Psoas muscle (tissue), 8 donors: Measurements from ENCODE around the gene CLEC4A. TPM values are rescaled to one million over a fixed set of nuclear protein-coding genes. Genes with fewer than 3 reads are reported as not detected.

Source experiments
- ATAC-seq, 4 donors: fragments of 200-7000 bp; cut with Tn5 transposase; one replicate each; pipeline ENCODE4 v1.9.1; 2020; ENCODE audit warnings: moderate library complexity in 3 of 4, mild to moderate bottlenecking in 2 of 4
- DNase-seq, 2 donors: peaks; one replicate each; pipeline ENCODE4 v3.0.0-alpha.2; 2020
- H3K27ac ChIP-seq: fragments of 200-600 bp; one replicate; pipeline ENCODE4 v1.8.0; 2022
- H3K27me3 ChIP-seq, 3 donors: fragments of 200-600 bp in 1 of 3; one replicate each; pipeline versions ENCODE4 v1.6.1 to v1.8.0; 2013 to 2022; ENCODE audit warnings: low read length in 2 of 3, mild to moderate bottlenecking in 2 of 3, moderate library complexity in 1 of 3; ENCODE audit not compliant: insufficient read depth in 3 of 3
- H3K36me3 ChIP-seq, 2 donors: fragments of 200-600 bp in 1 of 2; one replicate each; pipeline versions ENCODE4 v1.6.1 to v1.8.0; 2013 to 2022; ENCODE audit warnings: low read depth in 1 of 2, mild to moderate bottlenecking in 1 of 2, moderate library complexity in 1 of 2; ENCODE audit not compliant: insufficient read depth in 1 of 2
- H3K4me1 ChIP-seq: fragments of 200-600 bp; one replicate; pipeline ENCODE4 v1.8.0; 2022
- H3K4me3 ChIP-seq: fragments of 200-600 bp; one replicate; pipeline ENCODE4 v1.8.0; 2022; ENCODE audit warnings: mild to moderate bottlenecking
- H3K9me3 ChIP-seq: fragments of 200-600 bp; one replicate; pipeline ENCODE4 v1.8.0; 2022
- WGBS, 3 donors: extraction: QIAGEN DNeasy Blood & Tissue Kit; methylation state at CpG; one replicate each; pipeline versions ENCODE4 v1.1.6 to v1.1.7; 2013; 5-methylcytosine and 5-hydroxymethylcytosine counted together
- intact Hi-C, 2 donors: fragments of 100-400 bp; cut with DNase I; formaldehyde crosslinking; loops; one replicate each; pipeline versions ENCODE4 v1.11.0 to v1.14.2; 2022
- long read RNA-seq, 2 donors: library from polyadenylated mRNA; unstranded; transcript quantifications; one replicate each; pipeline ENCODE4 v2.0.0, GENCODE V29; 2021
- polyA plus RNA-seq, 3 donors: library from polyadenylated mRNA; stranded (reverse); fragments of 200-250 nt; gene quantifications; one replicate each; pipeline ENCODE4 v1.2.3, GENCODE V29; 2013
- total RNA-seq, 4 donors: library from RNA; stranded (reverse); fragmentation: NEBNext Ultra II Directional in 2 of 4; extraction: Animal tissue kit (Norgen Biotek cat#: 25700) in 2 of 4; gene quantifications; one replicate each; pipeline versions ENCODE4 v1.2.1 to v1.2.4, GENCODE V29; 2021 to 2023
- TF ChIP-seq, protein P1 (sequence below): fragments of 200-600 bp; IDR thresholded peaks from one replicate; pipeline ENCODE4 v1.8.0; 2022; ENCODE audit warnings: antibody characterized with exemption
- donor health status: healthy with polysubstance abuse.
- donor health status: DM: no; HTN: no; CAD: no; lungs with moderate emphysema.
- donor health status: Bipolar disorder and iron deficiency.
- donor health status: healthy.
- donor health status: DM: yes; HTN: yes; CAD: no.
- donor health status: DM: no; HTN: no; CAD: no.
- donor health status: DM: no; HTN: no; CAD: no.
- donor health status: DM: yes; HTN: yes; CAD: no.

The CLEC4A gene
- total RNA-seq (under 1 TPM in 2 of 4 donors, not detected in 2; 0.67 to 0.68 TPM), polyA plus RNA-seq (under 1 TPM in 2 of 3 donors, not detected in 1; 0.35 to 0.51 TPM)
- long read RNA-seq, donor 1: 0 reads
- long read RNA-seq, donor 2: 0 reads

DNA sequence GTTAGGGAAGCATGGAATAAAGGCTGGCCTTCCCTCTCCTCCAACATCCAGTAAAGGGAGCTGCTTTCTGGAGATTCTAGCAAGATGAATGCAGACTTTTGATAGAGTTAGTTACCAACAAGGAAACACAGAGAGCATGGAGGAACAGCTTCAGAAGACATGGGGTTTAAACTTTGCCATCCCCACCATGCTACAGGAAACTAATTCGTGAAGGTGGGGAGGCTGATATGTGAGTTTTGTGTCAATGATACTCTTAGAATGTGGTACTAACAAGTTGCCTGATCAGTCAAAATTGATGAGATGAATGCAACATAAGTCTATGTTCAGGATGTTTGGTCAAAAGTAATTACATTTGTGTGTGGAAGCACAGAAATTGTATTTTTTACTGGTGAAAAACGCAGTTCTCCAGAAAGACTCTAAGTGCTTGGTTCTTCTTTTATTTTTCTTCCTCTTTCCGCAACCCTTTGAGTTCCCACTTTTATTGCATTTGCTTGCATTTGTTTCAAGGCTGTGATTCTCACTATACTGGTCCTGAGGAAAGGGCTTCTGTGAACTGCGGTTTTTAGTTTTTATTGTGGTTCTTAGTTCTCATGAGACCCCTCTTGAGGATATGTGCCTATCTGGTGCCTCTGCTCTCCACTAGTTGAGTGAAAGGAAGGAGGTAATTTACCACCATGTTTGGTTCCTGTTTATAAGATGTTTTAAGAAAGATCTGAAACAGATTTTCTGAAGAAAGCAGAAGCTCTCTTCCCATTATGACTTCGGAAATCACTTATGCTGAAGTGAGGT is at the start of gene CLEC4A:
CLEC4A (plus strand) TSS at position 494 of the 789 bp plus-strand sequence; CDS start at position 756, 262 bp downstream.
- H3K4me3 ChIP-seq: peak within 1 kb of the TSS; percentile 22
- intact Hi-C loops: no loop called here
- no peak for DNase-seq

DNA sequence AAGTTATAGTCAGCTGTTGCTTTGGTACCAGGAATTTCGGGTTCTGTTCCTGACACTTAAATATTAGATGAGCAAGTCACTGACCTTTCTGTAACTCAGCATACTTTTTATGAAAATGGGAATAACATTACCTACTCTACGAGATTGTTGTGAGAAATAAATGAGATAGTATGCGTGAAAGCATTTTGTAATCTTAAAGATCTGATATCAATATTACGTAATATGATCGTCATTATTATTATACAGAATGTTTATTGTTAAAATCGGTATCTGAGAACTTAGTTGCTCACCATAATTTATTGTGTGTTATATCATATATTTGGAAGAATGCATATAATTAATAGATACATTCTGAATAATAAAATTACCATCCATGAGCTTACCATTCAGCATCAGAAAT is 47.5 kb upstream of the CLEC4A start:
- Histone ChIP-seq H3K4me3 (no peak overlapping the region), H3K36me3 (no peaks in the 10 kb centered on the region), H3K9me3 (no peaks in the 10 kb centered on the region), H3K27me3 (no peaks in the 10 kb centered on the region), H3K4me1 (peaks cover 8% of the 10 kb centered on the region), H3K27ac (no peak overlapping the region)
- DNase-seq (no peak), ATAC-seq (no peak)
- TF ChIP-seq, protein P1, sequence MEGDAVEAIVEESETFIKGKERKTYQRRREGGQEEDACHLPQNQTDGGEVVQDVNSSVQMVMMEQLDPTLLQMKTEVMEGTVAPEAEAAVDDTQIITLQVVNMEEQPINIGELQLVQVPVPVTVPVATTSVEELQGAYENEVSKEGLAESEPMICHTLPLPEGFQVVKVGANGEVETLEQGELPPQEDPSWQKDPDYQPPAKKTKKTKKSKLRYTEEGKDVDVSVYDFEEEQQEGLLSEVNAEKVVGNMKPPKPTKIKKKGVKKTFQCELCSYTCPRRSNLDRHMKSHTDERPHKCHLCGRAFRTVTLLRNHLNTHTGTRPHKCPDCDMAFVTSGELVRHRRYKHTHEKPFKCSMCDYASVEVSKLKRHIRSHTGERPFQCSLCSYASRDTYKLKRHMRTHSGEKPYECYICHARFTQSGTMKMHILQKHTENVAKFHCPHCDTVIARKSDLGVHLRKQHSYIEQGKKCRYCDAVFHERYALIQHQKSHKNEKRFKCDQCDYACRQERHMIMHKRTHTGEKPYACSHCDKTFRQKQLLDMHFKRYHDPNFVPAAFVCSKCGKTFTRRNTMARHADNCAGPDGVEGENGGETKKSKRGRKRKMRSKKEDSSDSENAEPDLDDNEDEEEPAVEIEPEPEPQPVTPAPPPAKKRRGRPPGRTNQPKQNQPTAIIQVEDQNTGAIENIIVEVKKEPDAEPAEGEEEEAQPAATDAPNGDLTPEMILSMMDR: no peak
- 83 to 87% (median 84%) methylated on average over 6 of the region's 6 CpGs for WGBS, 3 donors
- intact Hi-C loops: no loop called here

More for the DNA sequence above, at the start of gene CLEC4A:
- TF ChIP-seq, protein P1: no peak
- peaks cover 0 to 4% of the 10 kb centered on the region in 2 donors for H3K36me3 ChIP-seq
- H3K9me3 ChIP-seq: no peaks in the 10 kb centered on the region
- WGBS, 3 donors: 83 to 84% (median 84%) methylated on average over 5 of the region's 5 CpGs
- no peak for ATAC-seq
- H3K27ac ChIP-seq: no peak within 1 kb of the TSS
- no peaks in the 10 kb centered on the region for H3K4me1 ChIP-seq
- H3K27me3 ChIP-seq: no peaks in the 10 kb centered on the region

DNA sequence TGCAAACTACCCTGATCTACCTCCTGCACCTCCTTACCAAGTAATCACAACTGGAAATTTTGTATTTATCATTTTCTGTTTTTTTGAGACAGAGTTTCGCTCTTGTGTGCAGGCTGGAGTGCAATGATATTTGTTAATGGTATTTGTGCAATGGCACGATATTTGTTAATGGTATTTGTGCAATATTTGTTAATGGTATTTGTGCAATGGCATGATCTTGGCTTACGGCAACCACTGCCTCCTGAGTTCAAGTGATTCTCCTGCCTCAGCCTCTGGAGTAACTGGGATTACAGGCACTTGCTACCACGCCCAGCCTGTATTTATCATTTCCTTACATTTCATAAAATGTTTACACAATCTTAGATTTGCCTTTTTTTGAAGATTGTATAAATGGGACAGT is 47.1 kb upstream of the CLEC4A start:
- TF ChIP-seq, protein P1: no peak
- Histone ChIP-seq H3K36me3 (no peaks in the 10 kb centered on the region), H3K27me3 (no peaks in the 10 kb centered on the region), H3K4me1 (peaks cover 11% of the 10 kb centered on the region), H3K4me3 (no peak overlapping the region), H3K9me3 (no peaks in the 10 kb centered on the region), H3K27ac (no peak overlapping the region)
- DNase-seq (no peak), ATAC-seq (no peak)
- intact Hi-C loops: no loop called here
- 88 to 92% (median 89%) methylated on average over 4 of the region's 4 CpGs for WGBS, 3 donors

DNA sequence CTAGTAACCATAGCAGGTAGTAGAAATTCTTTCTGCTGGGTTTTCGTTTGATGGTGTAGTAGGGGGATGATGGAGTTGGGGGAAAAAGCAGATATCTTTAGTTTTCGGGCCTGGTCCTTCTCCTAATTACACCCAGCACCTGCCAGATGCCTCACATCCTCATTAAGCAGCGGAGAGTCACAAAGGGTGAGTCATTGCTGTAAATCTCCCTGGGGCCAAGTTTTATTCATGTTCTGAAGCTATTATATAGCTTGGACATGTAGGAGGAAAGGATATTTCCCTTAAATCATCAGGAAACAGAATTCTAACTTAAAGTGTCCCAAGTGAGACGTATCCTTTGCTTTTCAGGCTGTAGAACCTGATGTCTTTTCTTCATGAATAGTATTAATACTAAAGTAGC is 46.2 kb upstream of the CLEC4A start:
- intact Hi-C loops: no loop called here
- no peaks in the 10 kb centered on the region for H3K36me3 ChIP-seq
- TF ChIP-seq, protein P1: no peak
- DNase-seq (no peak), ATAC-seq (no peak)
- 46 to 57% (median 54%) methylated on average over 4 of the region's 4 CpGs for WGBS, 3 donors
- no peaks in the 10 kb centered on the region for H3K9me3 ChIP-seq
- no peaks in the 10 kb centered on the region for H3K27me3 ChIP-seq
- peaks cover 11% of the 10 kb centered on the region for H3K4me1 ChIP-seq
- no peak overlapping the region for H3K27ac ChIP-seq
- no peak overlapping the region for H3K4me3 ChIP-seq
